ENCODE data around the gene PSMC5.
A peak's percentile ranks its signal among the peaks of the same experiment; 100 is the strongest.

The PSMC5 gene

DNA sequence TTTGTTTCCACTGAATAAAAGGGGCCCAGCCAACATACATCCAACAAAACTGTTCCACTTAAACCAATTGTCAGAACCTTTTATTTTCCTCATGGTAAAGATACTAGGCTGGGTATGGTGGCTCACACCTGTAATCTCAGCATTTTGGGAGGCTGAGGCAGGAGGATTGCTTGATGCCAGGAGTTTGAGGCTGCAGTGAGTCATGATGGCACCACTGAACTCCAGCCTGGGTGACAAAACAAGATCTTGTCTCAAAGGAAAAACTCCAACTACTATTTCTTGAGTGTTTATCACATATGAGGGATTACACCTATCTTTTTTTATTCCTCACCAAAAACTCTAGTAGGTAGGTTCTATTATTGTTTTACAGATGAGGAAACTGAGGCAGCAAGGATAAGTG, 4.7 kb upstream of the PSMC5 start:
- Histone ChIP-seq H2AFZ (ENCODE audit: low read length) (no peak overlapping the region), H3K4me3 (ENCODE audit: low read length, poor library complexity, severe bottlenecking) (peak overlapping the region; percentile 67), H3K4me2 (ENCODE audit: low read depth, low read length, poor library complexity, severe bottlenecking) (peak overlapping the region; percentile 76), H3K4me1 (ENCODE audit: insufficient read depth, low read length, poor library complexity, severe bottlenecking) (peaks cover 61% of the 10 kb centered on the region), H3K9ac (ENCODE audit: low read depth, low read length, poor library complexity, severe bottlenecking) (peak overlapping the region; percentile 69), H3K9me3 (ENCODE audit: insufficient read depth, low read depth, low read length) (no peaks in the 10 kb centered on the region), H3F3A (ENCODE audit: low read depth) (peaks cover 11% of the 10 kb centered on the region; the same call in 1 of the 2 replicates), H4K20me1 (ENCODE audit: insufficient read depth, low read length, poor library complexity, severe bottlenecking) (peaks cover 11% of the 10 kb centered on the region), H3K36me3 (ENCODE audit: insufficient read depth, low read length) (peaks cover 73% of the 10 kb centered on the region), H3K9me2 (replicated peaks; ENCODE audit: low read depth, low read length) (no peaks in the 10 kb centered on the region), H3K27me3 (ENCODE audit: insufficient read depth, low read length, poor library complexity, severe bottlenecking) (no peaks in the 10 kb centered on the region), H3K79me2 (ENCODE audit: insufficient read depth, low read length) (peaks cover 82% of the 10 kb centered on the region)
- TF ChIP-seq, protein P1, sequence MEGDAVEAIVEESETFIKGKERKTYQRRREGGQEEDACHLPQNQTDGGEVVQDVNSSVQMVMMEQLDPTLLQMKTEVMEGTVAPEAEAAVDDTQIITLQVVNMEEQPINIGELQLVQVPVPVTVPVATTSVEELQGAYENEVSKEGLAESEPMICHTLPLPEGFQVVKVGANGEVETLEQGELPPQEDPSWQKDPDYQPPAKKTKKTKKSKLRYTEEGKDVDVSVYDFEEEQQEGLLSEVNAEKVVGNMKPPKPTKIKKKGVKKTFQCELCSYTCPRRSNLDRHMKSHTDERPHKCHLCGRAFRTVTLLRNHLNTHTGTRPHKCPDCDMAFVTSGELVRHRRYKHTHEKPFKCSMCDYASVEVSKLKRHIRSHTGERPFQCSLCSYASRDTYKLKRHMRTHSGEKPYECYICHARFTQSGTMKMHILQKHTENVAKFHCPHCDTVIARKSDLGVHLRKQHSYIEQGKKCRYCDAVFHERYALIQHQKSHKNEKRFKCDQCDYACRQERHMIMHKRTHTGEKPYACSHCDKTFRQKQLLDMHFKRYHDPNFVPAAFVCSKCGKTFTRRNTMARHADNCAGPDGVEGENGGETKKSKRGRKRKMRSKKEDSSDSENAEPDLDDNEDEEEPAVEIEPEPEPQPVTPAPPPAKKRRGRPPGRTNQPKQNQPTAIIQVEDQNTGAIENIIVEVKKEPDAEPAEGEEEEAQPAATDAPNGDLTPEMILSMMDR (conservative IDR thresholded peaks at IDR 0.05; ENCODE audit: low read length): no peak
- no peak for TF ChIP-seq EZH2phosphoT487 (IDR thresholded peaks at IDR 0.05; ENCODE audit: borderline replicate concordance)

DNA sequence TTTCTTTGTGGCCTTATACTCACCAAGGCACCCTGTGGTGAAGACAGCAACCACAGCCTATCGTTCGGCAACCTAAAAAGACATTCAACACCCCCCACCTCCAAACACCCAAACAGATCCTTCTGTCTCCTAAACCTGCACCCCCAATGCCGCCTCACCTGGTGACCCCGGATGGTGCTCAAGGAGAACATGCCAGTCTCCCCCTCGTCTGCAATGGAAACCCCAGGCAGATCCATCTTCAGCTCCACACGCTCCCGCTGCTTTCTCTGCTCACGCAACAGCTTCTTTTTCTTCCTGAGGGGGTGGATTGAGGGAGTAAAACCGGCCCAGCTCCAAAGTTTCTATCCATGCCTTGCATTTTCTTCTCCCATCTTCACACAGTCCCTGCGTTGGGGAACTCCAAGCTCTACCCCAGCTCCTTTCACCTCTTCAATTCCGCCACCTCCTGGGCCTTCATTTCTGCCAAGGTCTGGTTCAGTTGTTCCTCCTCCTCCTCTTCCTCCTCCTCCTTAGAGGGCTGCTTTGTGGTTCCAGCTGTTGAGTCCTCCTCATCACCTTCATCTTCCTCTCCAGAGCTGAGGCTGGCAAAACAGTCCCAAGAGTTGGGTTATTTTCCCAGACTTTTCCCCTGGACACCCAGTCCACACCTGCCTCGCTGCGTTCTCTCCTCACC, 3.4 kb upstream of the PSMC5 start:
- H3K4me3 ChIP-seq (ENCODE audit: low read length, poor library complexity, severe bottlenecking): no peak overlapping the region
- H3K36me3 ChIP-seq (ENCODE audit: insufficient read depth, low read length): peaks cover 60% of the 10 kb centered on the region
- no peaks in the 10 kb centered on the region for H3K27me3 ChIP-seq (ENCODE audit: insufficient read depth, low read length, poor library complexity, severe bottlenecking)
- peaks cover 60% of the 10 kb centered on the region for H3K4me1 ChIP-seq (ENCODE audit: insufficient read depth, low read length, poor library complexity, severe bottlenecking)
- H3K4me2 ChIP-seq (ENCODE audit: low read depth, low read length, poor library complexity, severe bottlenecking): peak overlapping the region; percentile 17
- peaks cover 22% of the 10 kb centered on the region for H4K20me1 ChIP-seq (ENCODE audit: insufficient read depth, low read length, poor library complexity, severe bottlenecking)
- H2AFZ ChIP-seq (ENCODE audit: low read length): no peak overlapping the region
- TF ChIP-seq EZH2phosphoT487 (IDR thresholded peaks at IDR 0.05; ENCODE audit: borderline replicate concordance): no peak
- TF ChIP-seq, protein P1 (conservative IDR thresholded peaks at IDR 0.05; ENCODE audit: low read length): no peak
- H3F3A ChIP-seq (ENCODE audit: low read depth): peaks cover 9% of the 10 kb centered on the region; the same call in 1 of the 2 replicates
- H3K9me3 ChIP-seq (ENCODE audit: insufficient read depth, low read depth, low read length): no peaks in the 10 kb centered on the region
- H3K9ac ChIP-seq (ENCODE audit: low read depth, low read length, poor library complexity, severe bottlenecking): no peak overlapping the region
- no peaks in the 10 kb centered on the region for H3K9me2 ChIP-seq (replicated peaks; ENCODE audit: low read depth, low read length)
- peaks cover 82% of the 10 kb centered on the region for H3K79me2 ChIP-seq (ENCODE audit: insufficient read depth, low read length)

DNA sequence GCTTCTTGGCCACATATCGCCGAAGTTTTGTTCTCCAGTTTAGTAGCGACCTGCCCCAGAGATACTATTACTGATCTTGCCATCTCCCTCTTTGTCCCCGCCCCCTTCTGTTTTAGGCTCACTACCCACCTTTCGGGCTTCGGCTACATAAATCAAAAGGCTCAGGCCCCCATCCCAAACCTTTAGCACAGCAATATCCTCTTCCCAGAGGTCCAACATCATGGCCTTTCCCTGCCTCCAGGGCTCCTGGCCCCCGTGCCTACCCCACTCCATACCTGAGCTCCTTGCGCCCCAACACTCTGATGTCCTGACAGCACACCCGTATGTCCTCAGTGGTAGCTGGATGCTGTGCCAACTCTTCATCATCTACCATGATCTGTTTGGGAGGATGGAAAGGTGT, 2.9 kb upstream of the PSMC5 start:
- peaks cover 62% of the 10 kb centered on the region for H3K4me1 ChIP-seq (ENCODE audit: insufficient read depth, low read length, poor library complexity, severe bottlenecking)
- H2AFZ ChIP-seq (ENCODE audit: low read length): no peak overlapping the region
- H3K4me2 ChIP-seq (ENCODE audit: low read depth, low read length, poor library complexity, severe bottlenecking): peak overlapping the region; percentile 82
- H3K27me3 ChIP-seq (ENCODE audit: insufficient read depth, low read length, poor library complexity, severe bottlenecking): no peaks in the 10 kb centered on the region
- peaks cover 83% of the 10 kb centered on the region for H3K79me2 ChIP-seq (ENCODE audit: insufficient read depth, low read length)
- no peaks in the 10 kb centered on the region for H3K9me2 ChIP-seq (replicated peaks; ENCODE audit: low read depth, low read length)
- peaks cover 56% of the 10 kb centered on the region for H3K36me3 ChIP-seq (ENCODE audit: insufficient read depth, low read length)
- no peak overlapping the region for H3K4me3 ChIP-seq (ENCODE audit: low read length, poor library complexity, severe bottlenecking)
- H3F3A ChIP-seq (ENCODE audit: low read depth): peaks cover 5% of the 10 kb centered on the region; the same call in 1 of the 2 replicates
- TF ChIP-seq, protein P1 (conservative IDR thresholded peaks at IDR 0.05; ENCODE audit: low read length): no peak
- no peak for TF ChIP-seq EZH2phosphoT487 (IDR thresholded peaks at IDR 0.05; ENCODE audit: borderline replicate concordance)
- H3K9ac ChIP-seq (ENCODE audit: low read depth, low read length, poor library complexity, severe bottlenecking): no peak overlapping the region
- H4K20me1 ChIP-seq (ENCODE audit: insufficient read depth, low read length, poor library complexity, severe bottlenecking): peaks cover 27% of the 10 kb centered on the region
- no peaks in the 10 kb centered on the region for H3K9me3 ChIP-seq (ENCODE audit: insufficient read depth, low read depth, low read length)
